ENCODE measurements around the gene ZBTB8A.

Gene ZBTB8A

DNA sequence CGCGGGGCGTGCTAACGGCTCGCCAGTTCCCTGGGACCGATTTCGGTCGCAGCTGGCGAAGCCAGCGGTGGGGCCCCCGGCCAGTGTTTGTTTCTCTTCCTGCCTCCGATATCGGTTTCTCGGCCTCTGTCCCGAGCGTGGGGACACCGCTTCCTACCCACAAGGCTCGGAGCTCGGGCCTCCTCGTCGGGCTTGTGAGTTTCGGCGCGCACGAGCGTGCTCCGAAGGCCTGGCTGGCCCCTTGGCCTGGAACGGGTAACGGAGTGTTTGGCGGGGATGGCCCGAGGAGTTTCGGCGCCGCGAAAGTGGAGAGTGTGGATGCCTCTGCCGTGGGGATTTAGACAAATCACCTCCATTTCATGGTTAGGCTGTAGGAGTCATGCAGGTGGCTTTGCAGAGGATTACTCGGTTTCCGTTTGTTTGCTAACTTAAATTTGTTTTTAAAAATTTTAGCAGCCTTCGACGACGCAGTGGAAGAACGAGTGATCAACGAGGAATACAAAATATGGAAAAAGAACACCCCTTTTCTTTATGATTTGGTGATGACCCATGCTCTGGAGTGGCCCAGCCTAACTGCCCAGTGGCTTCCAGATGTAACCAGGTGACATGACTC lies 112.3 kb downstream of the ZBTB8A start:
- no peak for TF ChIP-seq CTCF (IDR thresholded peaks at IDR 0.05; ENCODE audit: unreplicated experiment in 3 of 3)
- H3K36me3 Mint-ChIP-seq (ENCODE audit: low read depth), result peaks cover 45% of the 10 kb centered on the region
- peak overlapping the region; percentile 100 for H3K27ac Mint-ChIP-seq
- H3K27me3 Mint-ChIP-seq (ENCODE audit: low read depth), result no peaks in the 10 kb centered on the region
- H3K4me1 Mint-ChIP-seq, result peaks cover 42% of the 10 kb centered on the region
- no peaks in the 10 kb centered on the region for H3K9me3 Mint-ChIP-seq
- peak overlapping the region; percentile 93 to 94 (median 94) for H3K4me3 Mint-ChIP-seq

DNA sequence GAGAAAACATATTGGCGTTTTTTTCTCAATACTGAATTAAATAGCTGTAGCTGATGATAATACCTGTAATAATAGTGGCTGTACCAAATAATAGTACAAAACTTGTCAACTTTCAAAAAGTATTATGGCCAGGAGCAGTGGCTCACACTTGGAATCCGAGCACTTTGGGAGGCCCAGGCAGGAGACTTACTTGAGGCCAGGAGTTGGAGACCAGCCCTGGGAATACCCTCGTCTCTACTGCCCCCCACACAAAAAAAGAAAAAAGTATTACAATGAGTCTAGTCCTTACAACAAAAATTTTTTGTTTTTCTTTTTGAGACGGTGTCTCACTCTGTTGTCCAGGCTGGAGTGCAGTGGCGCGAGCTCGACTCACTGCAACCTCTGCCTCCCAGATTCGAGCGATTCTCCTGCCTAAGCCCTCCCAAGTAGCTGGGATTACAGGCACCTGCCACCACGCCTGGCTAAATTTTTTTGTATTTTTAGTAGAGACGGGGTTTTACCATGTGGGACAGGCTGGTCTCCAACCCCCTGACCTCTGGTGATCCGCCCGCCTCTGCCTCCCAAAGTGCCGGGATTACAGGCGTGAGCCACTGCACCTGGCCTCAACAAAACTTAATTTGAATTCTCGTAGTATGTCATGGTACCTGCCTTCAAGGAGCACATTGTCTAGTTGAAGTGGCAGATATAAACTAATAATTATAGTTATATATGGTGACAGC lies 113.2 kb downstream of the ZBTB8A start:
- no peaks in the 10 kb centered on the region for H3K9me3 Mint-ChIP-seq
- peak overlapping the region; percentile 100 for H3K27ac Mint-ChIP-seq
- peaks cover 53% of the 10 kb centered on the region for H3K36me3 Mint-ChIP-seq (ENCODE audit: low read depth)
- peak overlapping the region; percentile 93 to 94 (median 94) for H3K4me3 Mint-ChIP-seq
- TF ChIP-seq CTCF (IDR thresholded peaks at IDR 0.05; ENCODE audit: unreplicated experiment in 3 of 3), result no peak
- peaks cover 42% of the 10 kb centered on the region for H3K4me1 Mint-ChIP-seq
- H3K27me3 Mint-ChIP-seq (ENCODE audit: low read depth), result no peaks in the 10 kb centered on the region
